HepG2 (cell line): ENCODE results near the gene ATP2A3. TPM values are rescaled to one million over a fixed set of nuclear protein-coding genes. Genes with fewer than 3 reads are reported as not detected.

ENCODE experiments used
- ATAC-seq: fragments of 200-7000 bp; cut with Tn5 transposase; 3 replicates; pipeline ENCODE4 v1.9.1; 2020; ENCODE audit warnings: mild to moderate bottlenecking, moderate library complexity
- BruUV-seq: library from RNA; stranded (reverse); fragments of 400-500 nt; replicated peaks from 2 replicates; lab custom pipeline; 2021; lab: Mats Ljungman, UMichigan
- CTCF ChIA-PET: fragments of 300-600 bp; formaldehyde crosslinking; extraction: SDS; loops from one replicate; lab custom pipeline; 2021; ENCODE audit warnings: low total read pairs, inconsistent platforms, low intra/inter-chr PET ratio; lab: Yijun Ruan, JAX
- POLR2A ChIA-PET: fragments of 350-600 bp; sonication (Branson Sonifier 250); formaldehyde crosslinking; loops from one replicate; lab custom pipeline; 2020; ENCODE audit warnings: antibody characterized with exemption, inconsistent platforms; lab: Yijun Ruan, JAX
- DNase-seq: peaks from one replicate; pipeline ENCODE4 v3.0.0-alpha.2; 2015; ENCODE audit warnings: low spot score
- FAIRE-seq: peaks from 3 replicates; lab custom pipeline; 2011; peaks lifted over from hg19 to GRCh38; lab: Jason Lieb, UNC
- H2AFZ ChIP-seq: one replicate; pipeline ENCODE4 v1.6.1; 2011; ENCODE audit warnings: low read length, inconsistent platforms
- H3K27ac ChIP-seq: fragments of 300-600 bp; 3 replicates; pipeline ENCODE4 v1.8.0; 2011; ENCODE audit warnings: mixed run types, mild to moderate bottlenecking, mixed read lengths, low read length, inconsistent platforms; ENCODE audit not compliant: insufficient read depth; ENCODE audit errors: extremely low read length
- H3K27me3 ChIP-seq, 2 experiments: fragments of 200-600 bp in 1 of 2; 2 replicates in 1 of 2; 3 replicates in 1 of 2; pipeline versions ENCODE4 v1.6.0 to v1.8.0; 2011; ENCODE audit warnings: low read length in 2 of 2, mild to moderate bottlenecking in 2 of 2, moderate library complexity in 2 of 2, inconsistent platforms in 1 of 2; ENCODE audit not compliant: insufficient read depth in 2 of 2, control insufficient read depth in 1 of 2
- H3K36me3 ChIP-seq, 2 experiments: fragments of 200-600 bp in 1 of 2; replicated peaks in 1 of 2; 2 replicates in 1 of 2; 3 replicates in 1 of 2; pipeline versions ENCODE4 v1.5.1 to v1.8.0; 2011; ENCODE audit warnings: low read length in 2 of 2, inconsistent platforms in 1 of 2; ENCODE audit not compliant: insufficient read depth in 2 of 2, control insufficient read depth in 1 of 2
- H3K4me1 ChIP-seq: 2 replicates; pipeline ENCODE4 v1.5.1; 2012; ENCODE audit warnings: low read length, inconsistent platforms; ENCODE audit not compliant: insufficient read depth
- H3K4me2 ChIP-seq: 2 replicates; pipeline ENCODE4 v1.6.0; 2011; ENCODE audit warnings: low read depth, low read length, inconsistent platforms
- H3K4me3 ChIP-seq, 3 experiments: fragments of 200-600 bp in 1 of 3; sonication (generic), shearing (Covaris generic) in 1 of 3; replicated peaks in 1 of 3; 2 replicates each; pipeline ENCODE4 v1.5.1; 2011 to 2016; ENCODE audit warnings: low read length in 3 of 3, inconsistent platforms in 2 of 3, low read depth in 2 of 3, mild to moderate bottlenecking in 2 of 3, control low read depth in 1 of 3, mixed read lengths in 1 of 3; ENCODE audit not compliant: insufficient read depth in 1 of 3
- H3K79me2 ChIP-seq: one replicate; pipeline ENCODE4 v1.6.1; 2011; ENCODE audit warnings: low read length, inconsistent platforms; ENCODE audit not compliant: insufficient read depth
- H3K9ac ChIP-seq: 2 replicates; pipeline ENCODE4 v1.6.0; 2011; ENCODE audit warnings: mild to moderate bottlenecking, low read depth, low read length, inconsistent platforms; ENCODE audit not compliant: insufficient read depth
- H3K9me3 ChIP-seq: 2 replicates; pipeline ENCODE4 v1.5.1; 2012; ENCODE audit warnings: mild to moderate bottlenecking, low read length
- H4K20me1 ChIP-seq: 2 replicates; pipeline ENCODE4 v1.6.0; 2011; ENCODE audit warnings: inconsistent platforms, mild to moderate bottlenecking, low read length, moderate library complexity; ENCODE audit not compliant: insufficient read depth
- CHD2 ChIP-seq: IDR thresholded peaks from 2 replicates; pipeline ENCODE4 v1.6.1; 2011; ENCODE audit warnings: low read depth, low read length, improper control_type of control experiment
- NR2F6 ChIP-seq, 2 experiments: IDR thresholded peaks; 2 replicates each; pipeline ENCODE4 v1.6.1; 2016; ENCODE audit warnings: antibody characterized with exemption in 1 of 2, mild to moderate bottlenecking in 1 of 2
- RERE ChIP-seq: IDR thresholded peaks from 2 replicates; pipeline ENCODE4 v1.6.1; 2016; ENCODE audit warnings: low read depth, missing genetic modification reagents, missing compliant biosample characterization
- SALL2 ChIP-seq: sonication (generic); formaldehyde crosslinking; IDR thresholded peaks from 2 replicates; pipeline ENCODE4 v1.8.1; 2023; ENCODE audit warnings: mild to moderate bottlenecking, missing genetic modification reagents, inconsistent platforms
- SRF ChIP-seq: IDR thresholded peaks from 2 replicates; pipeline ENCODE4 v1.6.1; 2011; ENCODE audit warnings: mild to moderate bottlenecking, low read depth, low read length, moderate library complexity
- SRSF9 ChIP-seq: fragments of 200-400 bp; formaldehyde crosslinking; IDR thresholded peaks from 2 replicates; pipeline ENCODE4 v1.6.1; 2018; ENCODE audit warnings: borderline replicate concordance, mild to moderate bottlenecking, low read depth, low read length; ENCODE audit not compliant: insufficient read depth, poor library complexity, severe bottlenecking
- SYNCRIP ChIP-seq: fragments of 200-400 bp; formaldehyde crosslinking; IDR thresholded peaks from 2 replicates; pipeline ENCODE4 v1.6.1; 2018; ENCODE audit warnings: mild to moderate bottlenecking, low read depth, low read length; ENCODE audit not compliant: insufficient read depth
- WGBS: methylation state at CpG from one replicate; pipeline ENCODE4 v1.1.6; 2017; ENCODE audit warnings: low lambda C conversion rate; 5-methylcytosine and 5-hydroxymethylcytosine counted together
- in situ Hi-C: cut with HindIII; loops from 2 replicates; pipeline ENCODE4 v1.10.0; 2017; ENCODE audit warnings: low pct_unique_long_range_greater_than_20kb; ENCODE audit not compliant: extremely low pct_ligation_motif_present
- intact Hi-C: fragments of 100-400 bp; cut with micrococcal nuclease; formaldehyde crosslinking; loops from one replicate; pipeline ENCODE4 v1.10.0; 2022; ENCODE audit not compliant: unreplicated experiment
- polyA plus RNA-seq, 8 experiments: library from polyadenylated mRNA; depleted of rRNA in 3 of 8; stranded (reverse) in 7 of 8; unstranded in 1 of 8; fragments of >200 nt; fragmentation: Illumina TruSeq in 4 of 8; extraction: Trizol in 4 of 8; gene quantifications; 2 replicates each; pipeline versions ENCODE4 v1.2.1 to v1.2.3, GENCODE V29; 2011 to 2016; ENCODE audit warnings: low read depth in 4 of 8, missing spikeins in 1 of 8, mixed read lengths in 1 of 8; ENCODE audit not compliant: insufficient read depth in 1 of 8
- total RNA-seq, 5 experiments: library from RNA; depleted of rRNA; stranded (reverse); fragments of >200 nt; fragmentation: Illumina TruSeq; extraction: Trizol; gene quantifications; 2 replicates each; pipeline ENCODE4 v1.2.3, GENCODE V29; 2016; ENCODE audit warnings: low read depth in 1 of 5
- TF ChIP-seq, protein P1 (sequence below): sonication (generic); formaldehyde crosslinking; conservative IDR thresholded peaks from 2 replicates; pipeline ENCODE4 v1.8.1; 2023; ENCODE audit warnings: missing genetic modification reagents

ATP2A3 gene
- total and polyA plus RNA-seq, 2 of the 13 experiments (the other 11 are each of a cell fraction or from before 2014, with no cell fraction given): 0.07 TPM; not detected in 1

- in situ Hi-C loops (no loop called here), intact Hi-C loops (no loop called here)
- FAIRE-seq: no peak
- H3K27ac ChIP-seq: no peak overlapping the region
- no TSS peak for BruUV-seq
- H3K27me3 ChIP-seq: no peaks in the 10 kb centered on the region
- H3K4me2 ChIP-seq: no peak overlapping the region
- CTCF ChIA-PET: interaction anchor here (1.7 kb wide), 1 partner anchor 73 kb away, joined by 4 read pairs; no protein-coding TSS in a partner anchor
- no peak overlapping the region for H2AFZ ChIP-seq
- ATAC-seq: no peak
- peaks cover 32% of the 10 kb centered on the region for H3K4me1 ChIP-seq
- 97% methylated on average over 12 of the region's 26 CpGs for WGBS
- H3K9me3 ChIP-seq: no peaks in the 10 kb centered on the region
- POLR2A ChIA-PET: no interaction called here
- H3K36me3 ChIP-seq: peaks cover 12 to 42% of the 10 kb centered on the region in 2 experiments
- no peak for TF ChIP-seq CHD2
- TF ChIP-seq, protein P1, sequence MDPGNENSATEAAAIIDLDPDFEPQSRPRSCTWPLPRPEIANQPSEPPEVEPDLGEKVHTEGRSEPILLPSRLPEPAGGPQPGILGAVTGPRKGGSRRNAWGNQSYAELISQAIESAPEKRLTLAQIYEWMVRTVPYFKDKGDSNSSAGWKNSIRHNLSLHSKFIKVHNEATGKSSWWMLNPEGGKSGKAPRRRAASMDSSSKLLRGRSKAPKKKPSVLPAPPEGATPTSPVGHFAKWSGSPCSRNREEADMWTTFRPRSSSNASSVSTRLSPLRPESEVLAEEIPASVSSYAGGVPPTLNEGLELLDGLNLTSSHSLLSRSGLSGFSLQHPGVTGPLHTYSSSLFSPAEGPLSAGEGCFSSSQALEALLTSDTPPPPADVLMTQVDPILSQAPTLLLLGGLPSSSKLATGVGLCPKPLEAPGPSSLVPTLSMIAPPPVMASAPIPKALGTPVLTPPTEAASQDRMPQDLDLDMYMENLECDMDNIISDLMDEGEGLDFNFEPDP (CRISPR knock-in tag): no peak
- no peak for TF ChIP-seq SRF
- no peak for TF ChIP-seq SRSF9
- TF ChIP-seq SYNCRIP: no peak
- TF ChIP-seq RERE (CRISPR knock-in tag): no peak
- TF ChIP-seq NR2F6 (IDR thresholded peaks at IDR 0.05): no peak
- TF ChIP-seq NR2F6 (CRISPR knock-in tag; IDR thresholded peaks at IDR 0.05): no peak
- TF ChIP-seq SALL2 (CRISPR knock-in tag): no peak
- H3K4me3 ChIP-seq: no peak overlapping the region
- DNase-seq: no peak
- H3K9ac ChIP-seq: no peak overlapping the region
- H4K20me1 ChIP-seq: no peaks in the 10 kb centered on the region
- H3K79me2 ChIP-seq: no peaks in the 10 kb centered on the region
Observed at GRCh38 chr17:4008441-4009185, 44.4 kb upstream of the ATP2A3 start.
